Measurements from ENCODE around the gene STOX2.

STOX2 gene

DNA sequence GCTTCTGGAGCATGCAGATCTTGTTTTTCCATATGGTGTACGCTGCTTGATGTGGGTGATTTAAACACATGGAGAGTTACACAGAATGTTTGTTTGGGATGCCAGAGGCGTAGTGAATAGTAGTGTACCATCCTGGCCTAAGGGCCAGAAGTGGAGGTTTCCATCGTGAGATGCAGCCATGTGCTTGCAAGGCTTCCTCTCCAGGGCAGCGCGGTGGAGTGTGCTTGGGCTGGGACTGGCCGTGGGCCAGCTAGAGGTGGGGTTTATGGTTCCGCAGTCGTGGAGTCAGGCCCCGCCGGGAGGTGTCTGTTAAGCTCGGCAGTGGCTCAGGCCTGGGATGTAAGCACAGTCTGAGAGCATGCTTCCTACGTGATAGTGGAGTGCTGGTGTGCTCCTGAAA, 14.0 kb downstream of the STOX2 start:
- Histone ChIP-seq H3K9ac (ENCODE audit: low read length) (no peak overlapping the region), H3K27me3 (replicated peaks; ENCODE audit: control insufficient read depth, insufficient read depth, low read length) (no peaks in the 10 kb centered on the region), H3K4me1 (ENCODE audit: control insufficient read depth, insufficient read depth, low read length) (no peaks in the 10 kb centered on the region), H3K4me3 (ENCODE audit: low read length) (no peak overlapping the region), H3K36me3 (ENCODE audit: control insufficient read depth, insufficient read depth, low read length, severe bottlenecking) (no peaks in the 10 kb centered on the region), H3K9me3 (ENCODE audit: control insufficient read depth, low read length) (no peaks in the 10 kb centered on the region)
- DNase-seq (ENCODE audit: low read depth), result no peak

DNA sequence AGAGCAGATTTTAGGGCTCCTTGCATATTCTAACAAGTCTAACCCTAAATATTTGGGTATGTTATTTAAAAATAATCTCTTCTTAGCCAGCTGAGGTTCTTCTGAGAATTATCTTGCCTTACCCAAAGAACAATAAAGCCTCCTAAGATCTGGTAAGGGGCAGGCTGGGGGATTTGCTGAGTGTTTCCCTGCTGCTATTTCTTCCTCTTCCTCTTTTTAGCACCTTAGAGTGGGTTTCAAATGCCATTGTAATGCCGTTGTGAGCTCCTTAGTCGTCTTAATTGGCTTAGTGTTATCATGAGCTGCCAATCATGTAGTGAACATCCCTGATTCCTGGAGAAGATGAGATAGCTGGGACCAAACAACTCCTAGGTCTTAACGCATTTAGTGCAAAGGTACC, 15.4 kb downstream of the STOX2 start:
- H3K4me1 ChIP-seq (ENCODE audit: control insufficient read depth, insufficient read depth, low read length), result no peaks in the 10 kb centered on the region
- H3K36me3 ChIP-seq (ENCODE audit: control insufficient read depth, insufficient read depth, low read length, severe bottlenecking), result no peaks in the 10 kb centered on the region
- DNase-seq (ENCODE audit: low read depth), result no peak
- H3K9me3 ChIP-seq (ENCODE audit: control insufficient read depth, low read length), result no peaks in the 10 kb centered on the region
- no peak overlapping the region for H3K4me3 ChIP-seq (ENCODE audit: low read length)
- H3K9ac ChIP-seq (ENCODE audit: low read length), result no peak overlapping the region
- H3K27me3 ChIP-seq (replicated peaks; ENCODE audit: control insufficient read depth, insufficient read depth, low read length), result no peaks in the 10 kb centered on the region

DNA sequence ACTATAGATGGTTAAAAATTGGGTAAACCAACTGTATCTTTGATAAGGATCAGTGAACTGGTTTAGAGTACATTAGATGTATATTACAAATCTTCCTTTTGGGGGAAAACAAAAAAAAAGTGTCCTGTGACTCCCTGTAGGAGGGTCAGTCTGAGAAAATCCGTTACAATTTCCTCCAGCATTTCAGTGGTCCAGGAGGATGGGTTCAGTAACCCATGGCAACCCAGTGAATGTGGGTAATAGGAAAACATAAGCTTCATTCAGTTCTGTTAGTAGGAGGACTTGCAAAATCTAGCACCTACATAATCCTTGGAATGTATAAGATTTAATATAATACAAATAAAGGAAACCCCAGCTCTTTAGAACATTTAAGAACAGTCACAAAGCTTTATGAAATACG, 16.2 kb downstream of the STOX2 start:
- H3K9ac ChIP-seq (ENCODE audit: low read length), result no peak overlapping the region
- H3K27me3 ChIP-seq (replicated peaks; ENCODE audit: control insufficient read depth, insufficient read depth, low read length), result no peaks in the 10 kb centered on the region
- H3K9me3 ChIP-seq (ENCODE audit: control insufficient read depth, low read length), result no peaks in the 10 kb centered on the region
- H3K4me1 ChIP-seq (ENCODE audit: control insufficient read depth, insufficient read depth, low read length), result no peaks in the 10 kb centered on the region
- no peaks in the 10 kb centered on the region for H3K36me3 ChIP-seq (ENCODE audit: control insufficient read depth, insufficient read depth, low read length, severe bottlenecking)
- no peak for DNase-seq (ENCODE audit: low read depth)
- H3K4me3 ChIP-seq (ENCODE audit: low read length), result no peak overlapping the region

DNA sequence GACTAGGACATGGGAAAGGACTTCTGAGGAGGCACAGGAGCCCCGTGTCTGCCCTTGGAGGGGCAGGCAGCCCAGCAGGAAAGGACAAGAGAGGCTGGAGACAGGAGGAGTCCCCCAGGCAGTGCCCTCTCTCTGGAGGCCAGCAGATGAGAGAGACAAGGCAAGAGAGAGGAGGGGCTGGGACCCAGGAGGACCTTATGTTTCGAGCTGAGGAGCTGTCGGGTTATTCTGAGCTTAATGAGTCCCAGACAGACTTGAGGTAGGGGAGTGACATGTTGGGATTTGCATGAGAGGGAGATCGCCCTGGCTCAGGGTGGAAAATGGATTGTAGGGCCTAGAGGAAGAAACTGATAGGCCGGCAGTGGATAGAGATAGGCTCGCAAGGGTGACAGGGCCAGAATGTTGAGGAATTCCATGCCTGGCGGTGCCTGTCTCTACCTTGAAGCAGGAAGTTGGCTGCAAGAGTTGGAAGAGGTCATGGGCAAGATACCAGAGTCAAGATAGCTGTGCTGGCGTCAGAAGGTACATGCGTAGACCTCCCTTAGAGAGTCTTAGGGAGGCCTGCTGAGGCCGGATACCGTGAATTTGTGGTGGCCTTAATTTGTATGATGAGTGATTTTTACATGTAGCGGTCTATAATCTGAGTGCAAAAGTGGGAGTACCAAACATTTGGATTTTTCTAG, 19.4 kb downstream of the STOX2 start:
- Histone ChIP-seq H3K36me3 (ENCODE audit: control insufficient read depth, insufficient read depth, low read length, severe bottlenecking) (no peaks in the 10 kb centered on the region), H3K4me3 (ENCODE audit: low read length) (no peak overlapping the region), H3K9ac (ENCODE audit: low read length) (no peak overlapping the region), H3K9me3 (ENCODE audit: control insufficient read depth, low read length) (no peaks in the 10 kb centered on the region), H3K4me1 (ENCODE audit: control insufficient read depth, insufficient read depth, low read length) (no peaks in the 10 kb centered on the region), H3K27me3 (replicated peaks; ENCODE audit: control insufficient read depth, insufficient read depth, low read length) (no peaks in the 10 kb centered on the region)
- DNase-seq (ENCODE audit: low read depth), result no peak

DNA sequence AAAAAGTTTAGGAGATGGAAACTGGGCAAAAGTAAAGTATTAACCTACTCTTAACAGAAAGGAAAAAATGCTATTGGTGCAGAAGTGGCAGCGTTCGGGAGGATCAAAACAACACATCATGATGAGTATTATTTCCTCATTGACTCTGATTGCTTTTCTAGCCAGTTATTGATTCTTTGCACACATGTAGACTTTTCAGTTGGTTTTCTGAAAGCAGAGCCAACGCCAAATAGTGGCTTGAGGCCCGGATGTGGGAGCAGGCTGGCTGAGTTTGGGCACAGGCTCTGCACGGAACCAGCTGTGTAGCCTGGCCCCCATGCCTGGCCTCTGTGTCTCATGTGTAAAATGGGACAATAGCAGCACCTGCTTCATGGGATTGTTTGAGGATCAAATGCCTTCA, 21.8 kb downstream of the STOX2 start:
- H3K9ac ChIP-seq (ENCODE audit: low read length), result no peak overlapping the region
- H3K4me1 ChIP-seq (ENCODE audit: control insufficient read depth, insufficient read depth, low read length), result no peaks in the 10 kb centered on the region
- H3K9me3 ChIP-seq (ENCODE audit: control insufficient read depth, low read length), result no peaks in the 10 kb centered on the region
- H3K4me3 ChIP-seq (ENCODE audit: low read length), result no peak overlapping the region
- DNase-seq (ENCODE audit: low read depth), result no peak
- no peaks in the 10 kb centered on the region for H3K27me3 ChIP-seq (replicated peaks; ENCODE audit: control insufficient read depth, insufficient read depth, low read length)
- no peaks in the 10 kb centered on the region for H3K36me3 ChIP-seq (ENCODE audit: control insufficient read depth, insufficient read depth, low read length, severe bottlenecking)

DNA sequence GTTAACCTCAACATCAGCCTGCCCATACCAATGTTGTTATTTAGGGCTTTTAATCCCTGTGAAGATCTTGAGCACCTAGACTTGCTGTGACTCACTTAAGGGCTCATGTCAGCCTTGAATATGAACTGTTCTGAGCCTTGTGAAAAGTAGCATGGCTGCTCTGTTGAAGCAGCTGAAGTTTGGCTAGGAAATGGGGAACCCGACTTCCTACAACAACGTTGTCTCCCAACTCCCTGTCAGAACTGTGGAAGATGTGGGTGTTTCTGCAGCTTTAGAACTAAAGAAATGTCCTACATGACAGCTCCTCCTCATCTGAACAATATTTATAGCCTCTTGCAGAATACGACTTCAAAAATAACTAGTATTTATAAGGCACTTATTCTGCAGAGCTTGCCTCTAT, 27.5 kb downstream of the STOX2 start:
- no peak overlapping the region for H3K4me3 ChIP-seq (ENCODE audit: low read length)
- no peak overlapping the region for H3K9ac ChIP-seq (ENCODE audit: low read length)
- H3K4me1 ChIP-seq (ENCODE audit: control insufficient read depth, insufficient read depth, low read length), result no peaks in the 10 kb centered on the region
- H3K9me3 ChIP-seq (ENCODE audit: control insufficient read depth, low read length), result no peaks in the 10 kb centered on the region
- H3K36me3 ChIP-seq (ENCODE audit: control insufficient read depth, insufficient read depth, low read length, severe bottlenecking), result no peaks in the 10 kb centered on the region
- no peak for DNase-seq (ENCODE audit: low read depth)
- H3K27me3 ChIP-seq (replicated peaks; ENCODE audit: control insufficient read depth, insufficient read depth, low read length), result no peaks in the 10 kb centered on the region

DNA sequence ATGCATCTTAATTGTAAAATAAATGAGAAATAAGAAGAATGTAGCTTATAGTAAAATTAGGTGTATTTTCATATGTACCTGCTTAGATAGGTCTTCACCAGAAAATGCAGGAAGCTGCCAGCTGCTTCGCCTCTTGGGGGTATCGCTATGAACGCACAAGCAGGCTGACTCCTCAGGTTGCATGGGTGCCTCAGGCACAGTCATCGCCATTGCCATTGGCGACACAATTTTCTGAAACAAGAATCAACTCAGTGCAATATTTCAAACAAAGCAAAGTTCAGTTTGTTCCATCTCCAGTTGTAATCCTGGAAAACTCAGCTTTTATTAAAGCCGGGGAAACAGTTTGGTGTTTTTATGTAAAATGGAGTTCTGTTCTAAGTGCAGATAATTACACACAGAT, 29.7 kb downstream of the STOX2 start:
- H3K4me1 ChIP-seq (ENCODE audit: control insufficient read depth, insufficient read depth, low read length), result no peaks in the 10 kb centered on the region
- no peak overlapping the region for H3K4me3 ChIP-seq (ENCODE audit: low read length)
- no peaks in the 10 kb centered on the region for H3K36me3 ChIP-seq (ENCODE audit: control insufficient read depth, insufficient read depth, low read length, severe bottlenecking)
- H3K27me3 ChIP-seq (replicated peaks; ENCODE audit: control insufficient read depth, insufficient read depth, low read length), result no peaks in the 10 kb centered on the region
- no peaks in the 10 kb centered on the region for H3K9me3 ChIP-seq (ENCODE audit: control insufficient read depth, low read length)
- no peak overlapping the region for H3K9ac ChIP-seq (ENCODE audit: low read length)
- no peak for DNase-seq (ENCODE audit: low read depth)

DNA sequence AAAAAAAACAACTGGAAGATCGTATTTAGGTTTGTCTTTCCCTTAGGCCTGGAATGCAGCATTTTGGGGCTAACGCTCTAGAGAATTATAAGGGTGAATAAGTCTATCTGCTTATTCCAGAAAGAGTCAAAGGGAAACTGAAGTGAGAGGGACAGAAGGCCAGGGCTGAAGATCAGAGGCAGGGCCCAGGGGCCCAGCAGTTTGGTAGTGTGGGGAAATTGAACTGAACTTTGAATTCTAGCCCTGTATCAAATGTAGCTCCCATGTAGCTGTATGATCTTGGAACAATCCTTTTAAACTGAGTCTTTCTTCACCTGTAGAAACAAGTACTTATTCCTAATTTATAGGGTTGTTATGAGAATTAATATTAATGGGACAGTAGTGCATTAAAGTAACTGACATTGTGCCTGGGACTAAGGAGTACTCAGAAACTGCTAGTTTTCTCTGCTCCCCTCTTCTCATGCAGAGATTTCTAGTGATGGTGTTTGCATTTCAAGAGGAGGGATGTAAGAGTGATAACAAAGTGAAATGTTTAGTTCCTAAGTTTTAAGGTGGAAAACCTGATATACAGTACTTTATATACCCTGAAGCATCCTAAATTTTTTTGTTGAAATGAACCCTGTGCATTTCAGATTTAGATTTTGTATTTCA, 30.4 kb downstream of the STOX2 start:
- Histone ChIP-seq H3K36me3 (ENCODE audit: control insufficient read depth, insufficient read depth, low read length, severe bottlenecking) (no peaks in the 10 kb centered on the region), H3K4me1 (ENCODE audit: control insufficient read depth, insufficient read depth, low read length) (no peaks in the 10 kb centered on the region), H3K4me3 (ENCODE audit: low read length) (no peak overlapping the region), H3K27me3 (replicated peaks; ENCODE audit: control insufficient read depth, insufficient read depth, low read length) (no peaks in the 10 kb centered on the region), H3K9ac (ENCODE audit: low read length) (no peak overlapping the region), H3K9me3 (ENCODE audit: control insufficient read depth, low read length) (no peaks in the 10 kb centered on the region)
- no peak for DNase-seq (ENCODE audit: low read depth)

DNA sequence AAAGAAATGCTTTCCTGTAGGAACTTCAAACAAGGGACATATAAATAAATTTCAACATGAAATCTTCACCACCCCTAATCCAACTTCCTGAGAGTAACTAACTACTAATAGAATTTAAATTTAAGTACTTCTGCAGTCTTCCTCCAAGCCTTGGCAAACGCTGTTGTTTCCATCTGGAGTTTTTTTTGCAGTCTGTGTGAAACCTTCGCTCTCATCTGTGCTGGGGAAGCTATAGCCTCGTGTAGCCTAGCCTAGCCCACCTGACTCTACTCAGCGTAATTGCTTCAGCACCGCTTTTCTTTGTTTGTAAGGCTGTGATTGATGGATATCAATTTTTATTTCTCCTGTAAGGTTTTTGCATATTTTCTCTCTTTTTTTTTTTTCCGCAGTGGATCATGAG, 30.9 kb downstream of the STOX2 start:
- Histone ChIP-seq H3K4me1 (ENCODE audit: control insufficient read depth, insufficient read depth, low read length) (no peaks in the 10 kb centered on the region), H3K36me3 (ENCODE audit: control insufficient read depth, insufficient read depth, low read length, severe bottlenecking) (no peaks in the 10 kb centered on the region), H3K27me3 (replicated peaks; ENCODE audit: control insufficient read depth, insufficient read depth, low read length) (no peaks in the 10 kb centered on the region), H3K4me3 (ENCODE audit: low read length) (no peak overlapping the region), H3K9ac (ENCODE audit: low read length) (no peak overlapping the region), H3K9me3 (ENCODE audit: control insufficient read depth, low read length) (no peaks in the 10 kb centered on the region)
- DNase-seq (ENCODE audit: low read depth), result no peak

DNA sequence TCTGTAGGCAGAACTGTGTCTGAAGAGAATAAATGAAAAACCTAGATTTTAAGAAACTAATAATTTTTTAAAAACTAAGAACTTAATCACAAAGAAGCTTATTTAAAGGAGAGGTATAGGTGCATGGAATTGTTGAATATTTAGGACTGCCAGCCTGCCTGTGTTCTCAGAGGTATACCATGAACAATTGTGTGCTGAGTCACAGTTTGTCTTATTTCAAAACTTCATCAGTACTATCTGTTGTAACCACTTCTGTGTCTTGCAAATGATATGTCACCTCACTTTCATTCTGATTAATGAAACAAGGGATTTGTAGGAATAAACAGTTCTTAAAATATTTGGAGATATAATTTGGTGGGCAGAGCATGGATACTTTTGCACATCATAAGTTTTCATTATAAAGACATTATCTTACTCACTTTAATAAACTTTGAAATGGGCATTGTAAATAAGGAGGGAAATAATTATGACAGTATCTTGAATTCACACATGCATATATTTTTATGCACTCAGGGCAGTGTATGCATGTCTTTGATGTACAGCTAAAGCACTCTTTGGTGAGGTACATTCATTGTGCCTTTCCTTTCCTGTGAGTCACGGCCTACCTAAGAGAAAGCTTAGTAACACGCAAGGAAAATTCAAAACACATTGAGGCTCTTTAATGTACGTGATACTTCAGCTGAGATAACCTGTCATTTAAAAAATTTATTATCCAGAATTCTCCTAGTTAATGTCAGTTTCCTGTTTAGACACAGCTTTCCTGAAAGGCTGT, 31.7 kb downstream of the STOX2 start:
- no peaks in the 10 kb centered on the region for H3K4me1 ChIP-seq (ENCODE audit: control insufficient read depth, insufficient read depth, low read length)
- no peak overlapping the region for H3K4me3 ChIP-seq (ENCODE audit: low read length)
- no peak for DNase-seq (ENCODE audit: low read depth)
- H3K36me3 ChIP-seq (ENCODE audit: control insufficient read depth, insufficient read depth, low read length, severe bottlenecking), result no peaks in the 10 kb centered on the region
- H3K9me3 ChIP-seq (ENCODE audit: control insufficient read depth, low read length), result no peaks in the 10 kb centered on the region
- H3K27me3 ChIP-seq (replicated peaks; ENCODE audit: control insufficient read depth, insufficient read depth, low read length), result no peaks in the 10 kb centered on the region
- H3K9ac ChIP-seq (ENCODE audit: low read length), result no peak overlapping the region

DNA sequence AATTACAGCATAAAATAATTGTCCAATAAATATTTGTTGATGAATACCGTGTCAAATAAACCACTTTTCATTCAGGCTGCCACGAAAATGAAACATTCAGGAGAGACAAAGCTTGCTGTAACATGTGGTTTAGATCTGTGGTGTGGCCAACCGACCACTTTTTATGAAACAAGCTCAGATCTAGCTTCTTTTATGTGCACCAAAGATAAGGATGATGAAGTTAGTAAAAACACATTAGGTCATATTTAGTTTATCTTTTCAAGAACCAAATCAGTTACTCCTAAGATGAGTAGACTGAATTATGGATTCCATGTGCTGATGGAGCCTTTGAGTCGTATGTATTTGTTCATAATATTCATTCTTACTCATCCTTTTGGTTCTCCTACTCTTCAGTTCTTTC, 35.8 kb downstream of the STOX2 start:
- H3K9me3 ChIP-seq (ENCODE audit: control insufficient read depth, low read length), result no peaks in the 10 kb centered on the region
- DNase-seq (ENCODE audit: low read depth), result no peak
- H3K27me3 ChIP-seq (replicated peaks; ENCODE audit: control insufficient read depth, insufficient read depth, low read length), result no peaks in the 10 kb centered on the region
- H3K4me3 ChIP-seq (ENCODE audit: low read length), result no peak overlapping the region
- no peaks in the 10 kb centered on the region for H3K4me1 ChIP-seq (ENCODE audit: control insufficient read depth, insufficient read depth, low read length)
- H3K9ac ChIP-seq (ENCODE audit: low read length), result no peak overlapping the region
- H3K36me3 ChIP-seq (ENCODE audit: control insufficient read depth, insufficient read depth, low read length, severe bottlenecking), result no peaks in the 10 kb centered on the region

Data from adipocyte (in vitro differentiated cells).